GM21576 (cell line): ENCODE results near the gene ATP1A2.

Source experiments
- ATAC-seq: cut with Tn5 transposase; IDR thresholded peaks from one replicate; pipeline ENCODE4 v1.9.1; 2021; ENCODE audit warnings: mild to moderate bottlenecking, moderate library complexity; ENCODE audit not compliant: unreplicated experiment

ATP1A2 gene

DNA sequence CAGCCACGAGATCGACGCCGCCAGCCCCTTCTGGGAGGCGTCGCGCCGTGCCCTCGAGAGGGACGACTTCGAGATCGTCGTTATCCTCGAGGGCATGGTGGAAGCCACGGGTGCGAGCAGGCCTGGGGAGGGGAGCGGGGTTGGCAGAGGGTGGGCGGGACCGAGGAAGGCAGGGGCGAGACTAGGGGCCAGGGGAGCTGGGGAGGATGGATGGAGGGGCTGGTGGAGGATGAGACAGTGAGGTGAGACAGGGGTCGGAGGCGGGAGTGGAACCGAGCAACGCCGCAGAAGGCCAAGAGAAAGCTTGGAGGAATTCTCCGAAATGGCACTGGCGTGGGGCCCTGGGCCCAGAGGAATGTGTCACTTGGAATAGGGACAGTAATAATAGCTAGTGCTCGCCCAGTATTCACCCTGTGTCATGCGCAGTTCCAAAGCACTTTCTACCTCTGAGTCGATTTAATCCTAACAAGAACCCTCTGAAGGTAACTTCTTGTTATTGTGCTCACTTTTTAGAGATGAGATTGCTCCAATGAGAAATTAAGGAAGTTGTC, 30.7 kb upstream of the ATP1A2 start:
- ATAC-seq: no peak

DNA sequence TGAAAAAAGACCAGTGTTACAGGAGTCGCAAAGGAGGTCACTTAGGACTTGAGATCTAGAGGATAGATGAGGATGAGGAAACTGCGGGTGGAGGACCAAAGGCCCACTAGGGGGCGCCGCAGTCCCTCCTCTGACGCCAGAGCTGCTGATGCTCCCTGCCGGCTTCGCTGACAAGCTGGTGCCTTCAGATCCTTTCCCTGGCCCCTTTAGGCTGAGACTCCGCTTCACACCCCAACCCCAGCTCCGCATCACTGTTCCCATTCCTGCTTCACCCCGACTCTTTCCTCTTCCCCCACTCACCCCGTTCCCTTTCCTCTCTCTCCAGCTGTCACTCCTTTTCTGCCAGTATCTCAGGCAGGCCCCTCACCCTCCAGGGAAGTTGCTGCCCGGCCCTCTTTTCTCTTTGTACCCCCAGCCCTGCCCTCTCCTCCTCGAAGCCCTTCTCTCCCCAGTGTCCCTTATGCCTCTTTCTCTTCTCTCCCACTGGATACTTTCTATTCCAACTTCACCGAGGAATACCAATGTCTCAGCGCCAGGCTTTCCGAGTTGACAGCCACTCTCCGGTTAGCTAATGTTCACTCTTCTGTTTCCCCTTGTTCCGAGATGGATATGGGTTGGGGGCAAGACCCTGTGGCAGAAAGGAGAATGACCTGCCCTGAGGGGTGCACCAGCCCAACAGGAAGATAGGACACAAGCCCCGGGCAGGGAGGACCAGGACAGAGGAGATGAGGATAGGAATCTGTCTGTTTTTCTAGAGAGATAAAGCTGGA, 29.7 kb upstream of the ATP1A2 start:
- no peak for ATAC-seq

GRCh38 chr1:160086456-160086892, 29.1 kb upstream of the ATP1A2 start:
- no peak for ATAC-seq

DNA sequence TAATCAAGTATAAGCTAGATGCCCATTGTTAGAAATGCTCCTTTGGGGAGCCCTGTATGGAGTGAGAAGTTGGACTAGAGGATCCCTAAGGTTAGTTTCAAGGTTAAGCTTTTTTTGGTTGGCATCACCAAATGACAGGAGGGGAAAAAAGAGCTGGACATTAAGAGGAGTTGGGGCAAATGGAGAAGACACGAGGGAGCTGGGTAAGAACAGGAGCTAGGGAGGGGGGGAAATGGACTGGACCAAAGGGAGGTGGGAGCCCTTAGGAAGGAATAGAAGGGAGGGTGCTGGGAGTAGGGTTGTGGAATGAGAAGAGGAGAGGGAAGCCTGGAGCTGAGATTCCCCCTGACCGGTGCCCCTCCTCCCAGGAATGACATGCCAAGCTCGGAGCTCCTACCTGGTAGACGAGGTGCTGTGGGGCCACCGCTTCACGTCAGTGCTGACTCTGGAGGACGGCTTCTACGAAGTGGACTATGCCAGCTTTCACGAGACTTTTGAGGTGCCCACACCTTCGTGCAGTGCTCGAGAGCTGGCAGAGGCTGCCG, 28.4 kb upstream of the ATP1A2 start:
- ATAC-seq: no peak

DNA sequence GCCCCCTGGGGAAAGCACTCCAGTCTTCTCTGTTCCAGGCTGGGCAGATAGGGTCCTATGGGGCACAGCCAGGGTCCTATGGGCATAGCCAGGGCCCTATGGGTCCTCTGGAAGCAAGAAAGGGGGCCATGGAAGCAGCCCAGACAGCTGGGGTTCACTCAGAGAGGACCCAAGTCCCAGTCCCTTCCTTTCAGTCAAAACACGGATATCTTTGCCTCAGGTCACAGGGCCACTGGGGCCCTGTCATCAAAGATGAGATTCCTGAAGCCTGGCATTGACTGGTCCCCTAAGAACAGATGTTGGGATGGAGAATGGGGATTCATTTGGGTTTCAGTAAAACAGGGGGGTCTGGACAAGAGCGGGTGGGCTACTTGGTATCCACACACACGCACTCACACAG, 25.7 kb upstream of the ATP1A2 start:
- ATAC-seq: no peak

DNA sequence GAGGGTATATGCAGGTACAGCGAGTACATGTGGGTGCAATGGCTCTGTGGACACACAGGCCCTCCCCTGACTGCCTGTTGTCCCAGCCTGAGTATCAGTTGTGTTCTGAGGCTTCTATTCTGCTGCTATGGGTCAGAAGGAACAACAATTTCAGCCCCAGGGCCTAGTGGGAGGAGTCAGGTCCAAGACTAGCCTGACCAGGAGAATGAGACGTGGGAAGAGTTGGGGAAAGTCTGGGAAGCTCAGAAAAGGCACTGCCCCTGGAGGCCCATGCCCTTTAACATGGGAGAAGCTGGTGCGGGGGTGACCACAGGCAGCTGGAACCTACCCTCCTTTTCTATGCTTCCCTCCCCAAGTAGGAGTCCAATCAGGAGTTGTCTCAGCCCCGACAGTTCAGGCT, 24.8 kb upstream of the ATP1A2 start:
- no peak for ATAC-seq

GRCh38 chr1:160091666-160092223, 23.8 kb upstream of the ATP1A2 start:
- ATAC-seq: no peak

DNA sequence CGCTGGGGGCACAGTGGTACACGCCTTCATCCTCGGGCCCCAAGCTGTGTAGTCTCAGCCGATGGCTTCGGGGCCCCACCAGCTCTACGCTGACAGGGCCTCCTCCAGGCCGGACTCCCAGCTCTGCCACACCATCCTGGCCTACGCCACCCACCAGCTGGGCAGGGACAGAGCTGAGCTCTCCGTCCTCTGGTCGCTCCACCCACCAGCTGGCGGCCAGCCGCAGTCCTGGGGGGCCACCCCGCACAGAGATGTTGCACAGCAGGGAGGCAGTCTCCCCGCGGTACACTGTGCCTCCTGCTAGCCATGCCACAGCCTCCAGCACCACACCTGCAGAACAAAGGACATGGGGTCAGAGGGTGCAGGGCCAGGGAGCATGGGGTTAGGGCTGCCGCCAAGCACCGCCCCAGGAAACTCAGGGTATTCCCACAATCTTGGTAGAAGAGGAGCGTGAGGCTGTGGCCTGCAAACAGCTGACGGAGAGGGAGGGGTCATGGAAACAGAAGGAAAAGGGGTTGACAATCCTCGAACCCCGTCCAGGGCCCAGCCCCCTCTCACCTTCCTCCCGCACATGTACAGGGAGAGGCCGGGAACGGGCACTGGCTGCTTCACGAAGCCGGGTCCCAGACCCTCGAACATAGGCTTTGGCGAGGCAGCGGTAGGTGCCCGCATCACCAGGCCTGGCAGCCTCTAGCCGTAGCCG, 23.0 kb upstream of the ATP1A2 start:
- no peak for ATAC-seq

DNA sequence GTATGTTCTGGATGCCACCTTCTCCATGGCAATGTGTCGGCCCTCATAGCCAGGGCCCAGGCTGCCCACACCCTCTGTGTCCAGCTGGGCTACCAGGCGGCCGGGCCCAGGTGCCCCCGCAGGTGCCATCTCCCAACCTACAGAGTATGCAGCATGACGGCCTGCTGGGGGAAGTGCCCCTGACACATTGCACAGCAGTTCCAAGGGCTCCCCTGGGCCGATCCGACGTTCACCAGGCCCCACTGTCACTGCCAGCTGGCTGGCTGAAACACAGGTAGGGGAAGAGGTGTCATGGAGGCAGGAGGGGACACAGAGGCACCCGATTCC, 22.5 kb upstream of the ATP1A2 start:
- no peak for ATAC-seq

DNA sequence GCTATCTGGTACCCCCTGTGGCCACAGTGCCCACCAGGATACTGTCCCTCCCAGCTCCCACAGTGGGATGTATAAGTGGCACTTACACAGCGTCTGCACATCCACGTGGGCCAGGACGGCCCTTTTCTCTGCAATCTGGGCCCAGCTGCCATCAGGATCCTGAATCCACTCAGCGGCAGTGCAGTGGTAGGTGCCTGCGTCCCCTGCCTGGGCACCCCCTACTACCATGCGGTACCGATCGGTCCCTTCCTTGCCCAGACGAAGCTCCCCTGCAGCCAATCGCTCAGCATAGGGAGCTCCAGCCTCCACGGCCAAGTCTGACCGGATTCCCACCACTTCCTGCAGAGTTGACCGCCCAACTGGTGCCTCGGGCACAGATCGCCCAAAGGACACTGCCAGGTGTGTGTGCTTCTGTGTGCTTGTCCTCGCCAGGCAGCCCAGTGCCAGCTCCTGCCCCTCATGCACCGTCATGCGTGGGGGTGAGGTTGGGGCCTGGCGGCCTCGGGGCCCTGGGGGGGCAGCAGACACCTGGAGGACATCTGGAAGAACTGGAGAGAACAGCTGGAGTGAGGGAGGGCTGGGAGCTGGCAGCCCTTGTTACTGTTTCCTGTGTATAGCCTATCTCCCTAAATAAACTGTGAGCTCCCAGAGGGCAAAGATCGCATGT, 21.8 kb upstream of the ATP1A2 start:
- no peak for ATAC-seq

GRCh38 chr1:160094291-160094625, 21.3 kb upstream of the ATP1A2 start:
- ATAC-seq: no peak

DNA sequence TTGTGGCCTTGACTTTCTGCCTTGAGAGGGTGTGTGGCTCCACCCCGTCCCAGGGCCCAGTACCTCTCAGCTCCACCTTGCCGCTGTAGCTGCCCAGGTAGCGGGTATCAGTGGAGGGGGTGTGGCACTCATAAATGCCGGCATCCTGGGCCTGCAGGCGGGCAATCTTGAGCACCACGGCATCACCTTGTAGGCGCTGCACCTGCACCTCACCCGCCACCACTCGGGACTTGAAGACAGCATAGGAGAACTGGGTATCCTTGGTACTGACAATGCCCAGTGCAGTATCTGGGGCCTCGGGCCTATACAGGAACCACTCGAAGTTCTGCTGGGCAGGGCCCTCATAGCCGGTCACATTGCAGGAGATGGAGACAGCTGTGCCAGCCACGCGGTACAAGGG, 20.8 kb upstream of the ATP1A2 start:
- no peak for ATAC-seq

DNA sequence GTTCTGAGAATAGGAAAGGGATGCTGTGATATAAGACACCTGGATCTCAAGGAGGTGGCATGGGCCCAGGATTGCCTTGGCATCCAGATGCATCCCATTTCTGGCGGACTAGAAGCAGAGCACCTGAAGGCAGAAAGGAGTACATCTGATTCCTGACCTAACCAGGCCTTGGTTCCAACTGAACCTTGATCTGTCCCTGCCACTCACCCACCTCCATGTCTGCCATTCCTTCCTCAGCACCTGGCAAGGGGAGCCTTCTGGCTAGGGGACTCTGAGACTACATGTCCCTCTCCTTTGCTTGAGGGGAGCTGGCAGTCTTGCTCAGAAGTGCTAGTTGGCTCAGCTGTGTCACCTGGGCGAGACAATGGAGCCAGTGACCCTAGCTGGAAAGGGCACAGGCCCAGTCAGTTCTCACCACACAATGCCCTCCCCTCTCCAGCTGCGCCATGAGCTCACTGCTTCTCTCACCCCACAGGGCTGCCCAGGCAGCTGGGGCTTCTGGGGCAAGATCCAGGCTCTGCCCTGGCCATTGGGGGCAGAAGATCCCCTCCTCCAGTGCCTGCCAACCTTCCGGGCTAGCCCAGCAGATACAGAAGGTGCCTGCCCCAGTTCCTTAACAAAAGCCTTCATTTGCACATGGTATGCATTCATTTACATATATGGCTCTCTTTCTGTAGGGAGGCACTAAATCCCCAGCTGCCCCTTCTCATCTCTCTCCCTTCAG, 20.0 kb upstream of the ATP1A2 start:
- ATAC-seq: no peak

DNA sequence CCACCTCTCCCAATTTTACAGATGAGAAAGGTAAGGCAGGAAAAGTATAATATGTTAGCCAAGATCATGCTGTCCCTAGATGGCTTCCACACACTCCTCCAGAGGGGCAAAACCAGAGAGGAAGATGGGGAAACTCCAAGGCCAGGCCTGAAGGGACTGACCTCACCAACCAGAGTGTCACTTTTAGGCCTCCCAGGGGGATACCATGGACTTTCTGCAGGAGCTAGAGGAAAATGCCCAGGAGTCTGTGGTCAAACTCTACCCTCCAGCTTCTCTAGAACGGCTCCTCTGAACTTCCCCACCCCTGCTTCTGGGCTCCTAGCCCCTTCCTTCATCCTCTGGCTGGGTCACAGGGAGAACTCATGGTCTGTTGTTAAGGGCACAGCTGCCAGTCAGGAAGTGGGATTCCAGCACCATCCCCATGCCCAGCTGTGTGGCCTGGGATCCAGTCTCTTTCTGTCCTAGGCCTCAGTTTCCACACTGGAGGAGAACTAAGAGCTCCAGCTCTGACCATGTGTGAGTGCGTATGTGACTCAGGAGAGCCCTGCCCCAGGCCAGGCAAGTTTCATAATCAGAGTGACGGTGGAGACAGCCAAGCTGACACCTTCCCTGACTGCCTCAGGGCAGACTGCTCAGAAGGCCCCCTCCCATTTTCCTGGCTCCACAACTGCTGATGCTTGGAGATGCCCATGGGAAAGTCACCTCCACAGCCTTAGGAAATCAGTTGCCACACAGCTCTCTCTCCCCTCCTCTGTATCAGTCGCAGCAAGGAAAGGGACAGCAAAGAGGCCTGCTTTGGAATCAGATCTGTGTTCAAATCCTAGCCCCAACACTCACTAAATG, 19.1 kb upstream of the ATP1A2 start:
- ATAC-seq: no peak

GRCh38 chr1:160097151-160097910, 18.2 kb upstream of the ATP1A2 start:
- ATAC-seq: no peak

DNA sequence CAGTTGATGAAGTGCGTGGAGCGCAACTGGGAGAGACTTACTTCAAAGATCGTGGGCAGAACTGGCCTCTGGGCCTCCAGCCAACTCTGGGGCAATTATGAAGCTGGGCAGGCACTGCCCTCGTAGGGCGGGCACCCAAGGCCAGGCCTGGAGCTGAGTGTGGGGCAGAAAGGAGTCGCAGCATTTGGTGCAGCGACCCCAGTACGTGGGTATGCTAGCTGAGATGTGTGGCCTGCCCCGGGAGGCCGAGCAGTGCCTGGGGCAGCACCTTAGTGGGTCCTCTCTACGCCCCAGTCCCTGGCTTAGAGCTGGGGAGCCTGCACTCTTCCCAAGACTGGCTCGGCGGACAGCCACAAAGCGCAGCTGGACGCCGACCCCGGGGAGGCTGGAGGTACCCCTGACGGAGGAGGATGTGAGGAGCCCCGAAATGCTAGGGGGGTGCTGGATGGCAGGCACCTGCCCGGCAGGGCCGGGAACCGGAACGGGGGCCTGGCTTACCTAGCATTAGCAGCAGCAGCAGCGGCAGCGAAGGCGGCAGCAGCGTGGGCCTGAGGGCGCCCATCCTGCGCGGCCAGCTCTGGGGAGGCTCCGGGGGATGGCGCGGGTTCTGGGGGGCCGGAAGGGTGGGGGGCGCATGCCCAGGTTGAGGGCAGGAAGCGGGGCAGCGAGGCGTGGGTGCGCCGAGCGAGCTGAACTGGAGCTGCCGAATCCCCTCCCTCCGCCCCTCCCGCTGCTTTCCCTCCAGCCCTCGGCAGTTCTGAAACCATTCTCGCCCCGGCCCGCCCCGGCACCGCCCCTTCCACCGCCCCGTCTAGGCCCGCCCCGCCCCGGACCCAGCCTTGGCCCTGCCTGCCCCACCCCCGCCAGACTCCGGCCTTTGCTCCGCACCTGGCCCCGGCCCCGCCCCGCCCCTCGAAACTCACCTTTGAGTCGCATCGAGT, 17.4 kb upstream of the ATP1A2 start, which contains the start of gene IGSF8:
Gene IGSF8, minus strand, starts transcription at position 709 of the 941 bp plus-strand sequence. Its CDS starts 147 bp downstream, at position 562.
- ATAC-seq: peak; percentile 30

GRCh38 chr1:160098852-160099561, 16.6 kb upstream of the ATP1A2 start:
- peak; percentile 79 for ATAC-seq
